HFFc6 (cell line): ENCODE results near the gene ESPNL. TPM values are rescaled to one million over a fixed set of nuclear protein-coding genes. Genes with fewer than 3 reads are reported as not detected.
A peak's percentile ranks its signal among the peaks of the same experiment; 100 is the strongest.
"Not testable (repeated sequence)": the region's sequence is repeated elsewhere in the genome, so short reads cannot be mapped to it uniquely, and the experiment has no call there.

Source experiments
- DNase-seq: peaks from one replicate; pipeline ENCODE4 v3.0.0-alpha.2; 2018
- H3K27ac Mint-ChIP-seq: 2 replicates; pipeline ENCODE4 v1.8.0; 2020; ENCODE audit warnings: mild to moderate bottlenecking, mixed read lengths
- H3K27me3 Mint-ChIP-seq: 2 replicates; pipeline ENCODE4 v1.8.0; 2021; ENCODE audit warnings: mild to moderate bottlenecking, moderate library complexity, mixed read lengths; ENCODE audit not compliant: insufficient read depth
- H3K36me3 Mint-ChIP-seq: 2 replicates; pipeline ENCODE4 v1.8.0; 2021; ENCODE audit warnings: low read depth, mixed read lengths
- H3K4me1 Mint-ChIP-seq: 2 replicates; pipeline ENCODE4 v1.8.0; 2020; ENCODE audit warnings: low read depth, mixed read lengths
- H3K4me3 Mint-ChIP-seq: 2 replicates; pipeline ENCODE4 v1.8.0; 2020; ENCODE audit warnings: mild to moderate bottlenecking, moderate library complexity, mixed read lengths
- H3K9me3 Mint-ChIP-seq: 2 replicates; pipeline ENCODE4 v1.8.0; 2020; ENCODE audit warnings: mild to moderate bottlenecking, mixed read lengths
- CTCF ChIP-seq: fragments of 200-600 bp; sonication (generic); IDR thresholded peaks from 2 replicates; pipeline ENCODE4 v1.5.0; 2021; ENCODE audit warnings: antibody characterized with exemption, mild to moderate bottlenecking
- total RNA-seq, 6 experiments: library from RNA; stranded (reverse); fragmentation: NEBNext Ultra II Directional; extraction: Animal tissue kit (Norgen Biotek cat#: 25700); gene quantifications; 2 replicates in 1 of 6; 3 replicates in 5 of 6; pipeline ENCODE4 v1.2.3, GENCODE V29; 2021

The ESPNL gene
- total RNA-seq, 6 experiments from 2014 or later, result 1.0 to 3.0 (median 2.6) TPM

GRCh38 chr2:238114851-238115660, 14.9 kb downstream of the ESPNL start:
- peaks cover 17% of the 10 kb centered on the region for H3K27me3 Mint-ChIP-seq
- no peak overlapping the region for H3K27ac Mint-ChIP-seq
- peaks cover 33% of the 10 kb centered on the region for H3K9me3 Mint-ChIP-seq
- TF ChIP-seq CTCF, result 0 out of 2 replicates have a peak, but pooled peaks have one; percentile 8
- H3K36me3 Mint-ChIP-seq, result peaks cover 23% of the 10 kb centered on the region
- peaks cover 8% of the 10 kb centered on the region for H3K4me1 Mint-ChIP-seq
- no peak overlapping the region for H3K4me3 Mint-ChIP-seq
- DNase-seq, result no peak

- not testable (repeated sequence) for H3K27ac Mint-ChIP-seq, H3K4me1 Mint-ChIP-seq, H3K4me3 Mint-ChIP-seq, DNase-seq
- peaks cover 17% of the 10 kb centered on the region for H3K27me3 Mint-ChIP-seq
- H3K36me3 Mint-ChIP-seq, result peaks cover 23% of the 10 kb centered on the region
- H3K9me3 Mint-ChIP-seq, result peaks cover 33% of the 10 kb centered on the region
Measured at GRCh38 chr2:238115709-238116108, 15.6 kb downstream of the ESPNL start.

DNA sequence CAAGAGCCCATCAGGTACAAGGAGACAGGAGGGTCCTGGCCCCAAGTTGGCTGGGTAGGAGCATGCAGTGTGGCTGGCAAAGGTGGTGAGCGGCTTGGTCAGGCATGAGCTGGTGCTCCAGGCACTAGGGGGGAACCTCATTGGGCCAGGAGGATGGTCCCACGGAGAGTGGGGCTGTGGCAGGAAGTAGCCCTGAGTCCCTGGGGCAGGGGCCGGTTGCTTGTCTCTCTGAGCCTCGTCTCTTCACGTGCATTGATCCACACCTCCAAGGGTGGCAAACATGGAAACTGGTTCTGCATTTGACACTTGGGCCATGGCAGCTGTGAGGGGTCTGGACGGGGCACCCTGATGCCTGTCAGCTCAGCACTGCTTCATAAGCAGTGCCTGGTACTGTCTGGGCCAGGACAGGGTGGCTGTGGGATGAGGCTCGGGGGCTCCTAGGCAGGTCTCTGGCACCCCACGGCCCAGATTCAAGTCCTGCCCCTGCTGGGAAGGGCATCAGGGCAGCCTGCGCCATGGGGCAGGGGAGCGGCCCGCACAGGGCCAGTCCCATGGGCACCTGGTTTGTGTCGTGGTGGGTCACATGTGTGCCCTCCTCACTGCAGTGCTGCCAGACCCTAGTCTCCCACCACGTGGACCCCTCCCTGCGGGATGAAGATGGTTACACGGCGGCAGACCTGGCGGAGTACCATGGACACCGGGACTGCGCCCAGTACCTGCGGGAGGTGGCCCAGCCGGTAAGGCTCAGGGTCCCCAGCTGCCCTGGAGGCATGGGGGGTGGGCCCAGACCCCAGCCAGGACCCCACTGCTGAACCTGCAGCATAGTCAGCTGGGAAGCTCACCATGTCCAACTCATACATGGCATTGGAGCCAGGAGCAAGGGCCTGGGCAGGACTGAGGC, 16.4 kb downstream of the ESPNL start:
- Mint-ChIP-seq H3K4me3 (no peak overlapping the region), H3K27ac (no peak overlapping the region), H3K27me3 (peaks cover 17% of the 10 kb centered on the region), H3K9me3 (peaks cover 28% of the 10 kb centered on the region), H3K4me1 (peaks cover 8% of the 10 kb centered on the region), H3K36me3 (peaks cover 19% of the 10 kb centered on the region; the same call in 1 of the 2 replicates)
- no peak for DNase-seq
- no peak for TF ChIP-seq CTCF

- peaks cover 20% of the 10 kb centered on the region for H3K9me3 Mint-ChIP-seq
- peaks cover 21% of the 10 kb centered on the region for H3K27me3 Mint-ChIP-seq
- no peak for TF ChIP-seq CTCF
- H3K4me3 Mint-ChIP-seq, result no peak overlapping the region
- no peak overlapping the region for H3K27ac Mint-ChIP-seq
- H3K4me1 Mint-ChIP-seq, result peaks cover 8% of the 10 kb centered on the region
- peaks cover 15% of the 10 kb centered on the region; the same call in 1 of the 2 replicates for H3K36me3 Mint-ChIP-seq
- DNase-seq, result peak; percentile 70
Measured at GRCh38 chr2:238117199-238118154, 17.3 kb downstream of the ESPNL start.

DNA sequence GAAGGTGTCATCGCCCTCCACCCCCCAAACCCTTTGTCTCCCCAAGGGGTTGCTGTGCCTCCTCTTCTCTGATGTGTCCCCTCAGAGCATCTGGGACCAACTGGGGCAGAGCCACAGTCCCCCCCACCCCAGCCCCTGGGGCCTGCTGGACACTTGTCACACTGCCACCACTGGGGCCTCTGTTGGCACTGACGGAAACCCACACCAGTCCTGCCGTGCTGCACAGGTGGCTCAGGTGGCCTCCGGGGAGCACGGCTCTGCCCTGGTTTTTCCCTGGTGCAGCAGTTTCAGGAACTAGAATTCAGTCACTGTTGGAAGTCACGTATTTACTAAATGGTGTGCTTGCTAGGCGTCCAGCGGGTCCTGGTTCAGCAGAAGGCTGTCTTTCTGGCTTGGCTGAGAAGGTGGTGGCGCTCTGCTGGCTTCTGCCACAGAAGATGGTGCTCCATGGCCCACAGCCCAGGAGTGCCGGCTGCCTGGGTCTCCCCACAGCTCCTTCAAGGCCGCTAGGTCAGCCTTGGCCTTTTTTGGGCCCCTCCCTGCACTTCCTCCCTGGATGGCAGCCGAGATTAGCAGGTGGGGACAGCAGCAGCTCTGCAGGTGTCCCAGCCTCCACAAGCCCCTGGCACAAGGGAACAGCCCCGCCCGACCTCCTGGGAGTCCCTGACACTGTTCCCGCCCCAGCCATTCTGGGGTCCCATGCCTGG, 19.8 kb downstream of the ESPNL start:
- H3K9me3 Mint-ChIP-seq, result no peaks in the 10 kb centered on the region
- no peak for TF ChIP-seq CTCF

More for the DNA sequence above, 19.8 kb downstream of the ESPNL start:
- DNase-seq, result no peak
- peaks cover 8% of the 10 kb centered on the region for H3K4me1 Mint-ChIP-seq
- H3K4me3 Mint-ChIP-seq, result no peak overlapping the region
- H3K36me3 Mint-ChIP-seq, result 0 out of 2 replicates have a peak, but pooled peaks cover 5% of the 10 kb centered on the region
- no peak overlapping the region for H3K27ac Mint-ChIP-seq
- H3K27me3 Mint-ChIP-seq, result peaks cover 19% of the 10 kb centered on the region
